Nephron (organoid): ENCODE results near the gene TMEM51.

Experiments used
- H3K27ac Mint-ChIP-seq, 3 experiments: 2 replicates each; pipeline ENCODE4 v1.8.0; 2020; ENCODE audit warnings: mixed read lengths in 3 of 3, mild to moderate bottlenecking in 2 of 3, moderate library complexity in 1 of 3
- H3K27me3 Mint-ChIP-seq: 2 replicates; pipeline ENCODE4 v1.8.0; 2021; ENCODE audit warnings: low read depth, mild to moderate bottlenecking, moderate library complexity, mixed read lengths
- H3K36me3 Mint-ChIP-seq: 2 replicates; pipeline ENCODE4 v1.8.0; 2020; ENCODE audit warnings: low read depth, mixed read lengths
- H3K4me1 Mint-ChIP-seq: 2 replicates; pipeline ENCODE4 v1.8.0; 2020; ENCODE audit warnings: mixed read lengths
- H3K4me3 Mint-ChIP-seq, 3 experiments: 2 replicates each; pipeline ENCODE4 v1.8.0; 2020; ENCODE audit warnings: mild to moderate bottlenecking in 3 of 3, mixed read lengths in 3 of 3, moderate library complexity in 2 of 3
- H3K9me3 Mint-ChIP-seq: 2 replicates; pipeline ENCODE4 v1.8.0; 2020; ENCODE audit warnings: mixed read lengths
- CTCF ChIP-seq, 3 experiments: fragments of 200-600 bp; sonication (generic); IDR thresholded peaks; one replicate each; pipeline ENCODE4 v1.5.0; 2021; ENCODE audit warnings: antibody characterized with exemption in 3 of 3; ENCODE audit not compliant: unreplicated experiment in 3 of 3

The TMEM51 gene

GRCh38 chr1:15260418-15261154 is 107.0 kb downstream of the TMEM51 start:
- TF ChIP-seq CTCF (IDR thresholded peaks at IDR 0.05; ENCODE audit: unreplicated experiment in 3 of 3) = no peak
- Mint-ChIP-seq H3K4me1 (no peaks in the 10 kb centered on the region), H3K27me3 (peaks cover 33% of the 10 kb centered on the region), H3K4me3 (no peak overlapping the region), H3K27ac (no peak overlapping the region), H3K9me3 (peaks cover 8% of the 10 kb centered on the region), H3K36me3 (no peaks in the 10 kb centered on the region)

- Mint-ChIP-seq H3K27ac (no peak overlapping the region), H3K9me3 (peaks cover 11% of the 10 kb centered on the region), H3K4me1 (no peaks in the 10 kb centered on the region), H3K27me3 (peaks cover 31% of the 10 kb centered on the region), H3K4me3 (no peak overlapping the region), H3K36me3 (peaks cover 3% of the 10 kb centered on the region)
- TF ChIP-seq CTCF (IDR thresholded peaks at IDR 0.05; ENCODE audit: unreplicated experiment in 3 of 3) = no peak
Measured at GRCh38 chr1:15261155-15262002, 107.8 kb downstream of the TMEM51 start.

GRCh38 chr1:15262003-15262377 is 108.4 kb downstream of the TMEM51 start:
- no peak for TF ChIP-seq CTCF (IDR thresholded peaks at IDR 0.05; ENCODE audit: unreplicated experiment in 3 of 3)
- Mint-ChIP-seq H3K4me3 (no peak overlapping the region), H3K36me3 (peaks cover 4% of the 10 kb centered on the region), H3K27me3 (peaks cover 31% of the 10 kb centered on the region), H3K4me1 (no peaks in the 10 kb centered on the region), H3K9me3 (peaks cover 16% of the 10 kb centered on the region), H3K27ac (no peak overlapping the region)

DNA sequence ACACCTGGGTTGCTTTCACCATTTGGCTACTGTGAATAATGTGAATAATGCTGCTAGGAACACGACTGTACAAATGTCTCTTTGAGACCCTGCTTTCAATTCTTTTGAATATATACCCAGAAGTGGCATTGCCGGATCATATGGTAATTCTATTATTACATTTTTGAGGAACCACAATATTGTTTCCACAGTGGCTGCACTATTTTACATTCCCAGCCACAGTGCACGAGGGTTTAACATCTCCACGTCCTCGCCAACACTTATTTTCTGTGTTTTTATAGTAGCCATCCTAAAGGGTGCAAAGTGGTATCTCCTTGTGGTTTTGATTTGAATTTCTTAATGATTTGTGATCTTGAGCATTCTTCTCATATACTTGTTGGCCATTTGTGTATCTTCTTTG is 109.2 kb downstream of the TMEM51 start:
- Mint-ChIP-seq H3K4me1 (no peaks in the 10 kb centered on the region), H3K27me3 (peaks cover 27% of the 10 kb centered on the region), H3K4me3 (no peak overlapping the region), H3K9me3 (peaks cover 20% of the 10 kb centered on the region), H3K27ac (no peak overlapping the region), H3K36me3 (peaks cover 4% of the 10 kb centered on the region)
- TF ChIP-seq CTCF (IDR thresholded peaks at IDR 0.05; ENCODE audit: unreplicated experiment in 3 of 3) = no peak

GRCh38 chr1:15264769-15265168 is 111.2 kb downstream of the TMEM51 start:
- Mint-ChIP-seq H3K36me3 (peaks cover 4% of the 10 kb centered on the region), H3K4me3 (no peak overlapping the region), H3K4me1 (no peaks in the 10 kb centered on the region), H3K9me3 (peaks cover 26% of the 10 kb centered on the region), H3K27me3 (peaks cover 20% of the 10 kb centered on the region), H3K27ac (no peak overlapping the region)
- TF ChIP-seq CTCF (IDR thresholded peaks at IDR 0.05; ENCODE audit: unreplicated experiment in 3 of 3) = no peak
